ENCODE measurements around the gene DCTN4.

DNA sequence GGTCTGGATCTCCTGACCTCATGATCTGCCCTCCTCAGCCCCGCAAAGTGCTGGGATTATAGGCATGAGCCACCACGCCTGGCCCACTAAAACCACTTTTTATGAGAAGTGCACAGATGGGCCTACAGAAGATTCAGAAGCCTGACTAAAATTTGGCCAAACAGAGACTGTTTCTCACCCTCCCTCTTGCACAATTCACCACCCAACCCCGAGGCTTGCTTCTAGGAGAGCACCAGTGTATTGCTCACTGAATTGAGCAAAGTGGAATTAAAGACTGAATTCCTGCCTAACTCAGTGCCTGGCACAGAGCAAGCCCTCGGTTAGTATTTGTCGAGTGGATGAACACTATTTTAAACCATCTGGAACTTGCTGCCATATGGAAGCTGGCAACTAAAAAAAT is 3.4 kb upstream of the DCTN4 start:
- TF ChIP-seq, protein P1, sequence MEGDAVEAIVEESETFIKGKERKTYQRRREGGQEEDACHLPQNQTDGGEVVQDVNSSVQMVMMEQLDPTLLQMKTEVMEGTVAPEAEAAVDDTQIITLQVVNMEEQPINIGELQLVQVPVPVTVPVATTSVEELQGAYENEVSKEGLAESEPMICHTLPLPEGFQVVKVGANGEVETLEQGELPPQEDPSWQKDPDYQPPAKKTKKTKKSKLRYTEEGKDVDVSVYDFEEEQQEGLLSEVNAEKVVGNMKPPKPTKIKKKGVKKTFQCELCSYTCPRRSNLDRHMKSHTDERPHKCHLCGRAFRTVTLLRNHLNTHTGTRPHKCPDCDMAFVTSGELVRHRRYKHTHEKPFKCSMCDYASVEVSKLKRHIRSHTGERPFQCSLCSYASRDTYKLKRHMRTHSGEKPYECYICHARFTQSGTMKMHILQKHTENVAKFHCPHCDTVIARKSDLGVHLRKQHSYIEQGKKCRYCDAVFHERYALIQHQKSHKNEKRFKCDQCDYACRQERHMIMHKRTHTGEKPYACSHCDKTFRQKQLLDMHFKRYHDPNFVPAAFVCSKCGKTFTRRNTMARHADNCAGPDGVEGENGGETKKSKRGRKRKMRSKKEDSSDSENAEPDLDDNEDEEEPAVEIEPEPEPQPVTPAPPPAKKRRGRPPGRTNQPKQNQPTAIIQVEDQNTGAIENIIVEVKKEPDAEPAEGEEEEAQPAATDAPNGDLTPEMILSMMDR (IDR thresholded peaks at IDR 0.05; ENCODE audit: borderline replicate concordance, extremely low read depth, low read length, poor library complexity, severe bottlenecking), result no peak
- no peak for TF ChIP-seq EZH2 (IDR thresholded peaks at IDR 0.05; ENCODE audit: borderline replicate concordance, low read depth, low read length, severe bottlenecking)

Measured in DND-41 (cell line).